Right renal pelvis (tissue), 4 donors: ENCODE data around the gene MARK3. TPM values are rescaled to one million over a fixed set of nuclear protein-coding genes. Genes with fewer than 3 reads are reported as not detected.

Experiments used
- DNase-seq, 4 donors: peaks; one replicate each; pipeline ENCODE4 v3.0.0-alpha.2; 2013; ENCODE audit warnings: low read depth in 4 of 4, low spot score in 3 of 4, missing footprints in 1 of 4
- polyA plus RNA-seq, 4 donors: library from polyadenylated mRNA; unstranded; fragments of 120-200 nt; gene quantifications; one replicate each; pipeline ENCODE4 v1.2.1, GENCODE V29; 2013; ENCODE audit not compliant: insufficient read length in 4 of 4

MARK3 gene
- polyA plus RNA-seq, 4 donors: 80.8 to 104 (median 84.7) TPM

DNA sequence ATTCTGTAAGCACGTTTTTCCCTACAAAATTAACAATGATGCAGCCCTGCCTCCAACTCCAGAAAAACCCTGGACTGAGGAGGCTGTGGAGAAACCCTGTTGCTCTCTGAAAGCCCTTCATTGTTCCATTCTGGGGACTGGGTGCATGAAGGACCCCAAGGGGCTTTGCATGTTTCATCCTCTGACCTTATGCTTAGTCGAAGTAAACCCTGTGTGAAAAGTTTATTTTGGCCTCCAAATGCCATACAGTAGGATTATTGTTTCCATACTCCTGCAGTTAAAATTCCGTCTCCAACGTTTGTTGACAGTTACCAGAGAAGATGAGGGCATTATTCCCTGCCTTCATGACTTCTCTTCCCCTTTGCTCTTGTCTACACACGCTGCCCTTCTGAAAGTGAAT lies 91.4 kb downstream of the MARK3 start:
- no peak for DNase-seq

DNA sequence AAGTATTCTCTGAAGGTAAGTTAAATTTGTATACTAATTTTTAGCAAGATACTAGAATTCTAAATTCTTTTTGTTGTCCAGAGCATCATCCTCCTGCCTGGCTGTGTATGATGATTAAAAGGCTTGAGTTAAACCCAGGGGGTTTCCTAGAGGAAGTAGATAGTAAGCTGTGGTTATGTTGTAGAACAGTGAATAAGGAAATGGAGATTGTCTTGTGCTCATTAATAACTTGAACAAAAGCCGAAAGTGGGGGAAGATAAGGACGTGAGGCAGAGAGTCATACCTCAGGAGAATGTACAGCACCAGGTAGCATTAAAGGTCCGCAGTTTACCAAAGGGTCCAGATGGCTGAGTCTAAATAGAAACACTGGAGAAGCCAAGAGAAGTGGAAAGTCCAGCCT lies 95.4 kb downstream of the MARK3 start:
- no peak for DNase-seq

GRCh38 chr14:103483600-103483999 lies 98.4 kb downstream of the MARK3 start:
- no peak for DNase-seq

- no peak for DNase-seq
These were observed 100.3 kb downstream of the MARK3 start for GRCh38 chr14:103485504-103485903.

DNA sequence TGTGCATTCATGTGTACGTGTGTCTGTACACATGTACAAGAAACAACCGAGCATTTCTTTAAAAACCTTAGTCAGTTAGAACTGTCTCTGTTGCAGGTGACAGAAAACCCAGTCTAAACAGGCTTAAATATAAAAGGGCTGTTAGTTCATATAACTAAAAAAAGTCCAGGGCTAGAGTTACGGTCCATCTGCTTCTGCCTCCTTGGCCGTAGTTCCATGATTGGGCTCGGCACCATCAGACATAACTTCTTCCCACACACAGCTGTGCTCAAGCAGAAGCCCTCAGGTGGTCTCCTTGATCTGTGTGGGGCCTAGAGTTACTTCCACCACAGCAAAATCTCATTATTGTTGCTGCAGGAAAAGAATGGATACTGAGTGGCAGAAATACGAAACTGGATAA lies 102.9 kb downstream of the MARK3 start:
- no peak for DNase-seq

DNA sequence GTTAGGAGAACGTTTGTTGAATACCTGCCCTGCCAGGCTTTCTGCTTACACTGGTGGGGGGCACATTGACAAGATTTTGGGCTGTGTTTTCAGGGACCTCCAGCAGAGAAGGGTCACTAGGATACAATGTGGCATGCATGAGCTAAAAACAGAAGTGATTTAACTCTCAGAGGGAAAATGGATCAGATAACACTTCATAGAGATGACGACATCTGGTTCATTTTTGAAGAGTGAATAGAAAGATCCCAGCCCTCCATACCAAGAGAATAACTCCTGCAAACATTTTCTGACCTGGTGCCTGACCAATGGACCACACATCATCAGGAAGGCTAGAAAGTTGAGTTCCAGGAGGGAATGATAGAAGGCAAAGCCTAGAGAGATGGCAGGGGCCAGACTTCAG lies 103.7 kb downstream of the MARK3 start:
- no peak for DNase-seq

DNA sequence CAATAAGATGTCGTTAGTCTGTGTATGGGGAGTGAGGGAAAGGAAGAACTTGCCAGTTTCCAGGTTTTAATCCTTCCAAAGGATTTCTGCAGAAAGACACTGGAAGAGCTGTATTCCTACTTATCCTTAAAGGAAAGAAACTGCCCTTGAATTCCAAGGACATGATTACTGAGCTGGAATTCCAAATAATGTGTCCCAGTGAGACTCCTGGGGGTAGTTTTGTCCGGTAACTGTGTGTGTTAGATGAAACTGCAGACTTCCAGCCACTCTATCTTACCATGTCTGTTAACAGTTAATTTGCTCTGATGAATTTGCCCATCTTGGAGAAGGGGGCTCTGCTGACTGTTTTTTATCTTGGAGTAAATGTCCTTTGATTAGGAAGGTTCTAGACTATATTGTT lies 104.4 kb downstream of the MARK3 start:
- no peak for DNase-seq

GRCh38 chr14:103491691-103492090 lies 106.5 kb downstream of the MARK3 start:
- DNase-seq: no peak

DNA sequence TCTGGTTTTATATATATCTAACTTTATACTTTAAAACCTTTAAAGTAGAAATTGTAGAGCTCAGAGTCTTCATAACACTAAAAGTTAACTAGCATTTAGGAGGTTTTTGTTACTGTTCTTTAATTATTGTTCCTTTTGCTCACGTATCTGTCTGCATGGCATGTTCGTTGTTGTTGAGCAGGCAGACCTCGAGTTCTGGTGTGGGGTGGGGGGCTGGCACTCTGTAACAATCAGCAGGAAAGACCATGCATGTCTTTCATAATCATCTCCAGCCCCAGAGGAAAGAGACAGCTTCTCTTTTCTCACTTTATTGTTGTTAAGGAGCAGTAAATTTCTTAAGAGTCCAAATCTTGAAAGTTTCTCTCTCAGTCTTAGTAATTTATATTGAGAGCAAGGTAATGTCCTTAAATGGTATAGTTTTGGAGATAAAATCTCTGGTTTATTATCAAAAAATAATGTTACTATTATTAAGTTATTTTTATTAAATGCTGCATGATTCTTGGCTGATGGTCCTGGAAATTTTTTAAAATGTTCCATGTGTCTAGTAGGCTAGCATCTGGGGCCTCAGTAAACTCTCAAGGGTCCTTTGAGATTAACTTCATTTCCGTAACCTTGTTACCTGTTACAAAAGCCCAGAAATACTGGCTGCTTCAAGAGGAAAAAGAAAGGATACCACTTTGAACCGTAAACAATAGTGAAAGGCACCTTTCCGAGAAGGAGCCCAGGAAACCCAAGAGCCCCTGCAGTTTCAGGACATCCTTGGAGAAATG lies 107.1 kb downstream of the MARK3 start:
- DNase-seq: no peak

GRCh38 chr14:103495854-103496253 lies 110.6 kb downstream of the MARK3 start:
- DNase-seq: no peak

- no peak for DNase-seq
These were observed 111.6 kb downstream of the MARK3 start for GRCh38 chr14:103496776-103497175.

- no peak for DNase-seq
These were observed 114.5 kb downstream of the MARK3 start for GRCh38 chr14:103499709-103500108.

DNA sequence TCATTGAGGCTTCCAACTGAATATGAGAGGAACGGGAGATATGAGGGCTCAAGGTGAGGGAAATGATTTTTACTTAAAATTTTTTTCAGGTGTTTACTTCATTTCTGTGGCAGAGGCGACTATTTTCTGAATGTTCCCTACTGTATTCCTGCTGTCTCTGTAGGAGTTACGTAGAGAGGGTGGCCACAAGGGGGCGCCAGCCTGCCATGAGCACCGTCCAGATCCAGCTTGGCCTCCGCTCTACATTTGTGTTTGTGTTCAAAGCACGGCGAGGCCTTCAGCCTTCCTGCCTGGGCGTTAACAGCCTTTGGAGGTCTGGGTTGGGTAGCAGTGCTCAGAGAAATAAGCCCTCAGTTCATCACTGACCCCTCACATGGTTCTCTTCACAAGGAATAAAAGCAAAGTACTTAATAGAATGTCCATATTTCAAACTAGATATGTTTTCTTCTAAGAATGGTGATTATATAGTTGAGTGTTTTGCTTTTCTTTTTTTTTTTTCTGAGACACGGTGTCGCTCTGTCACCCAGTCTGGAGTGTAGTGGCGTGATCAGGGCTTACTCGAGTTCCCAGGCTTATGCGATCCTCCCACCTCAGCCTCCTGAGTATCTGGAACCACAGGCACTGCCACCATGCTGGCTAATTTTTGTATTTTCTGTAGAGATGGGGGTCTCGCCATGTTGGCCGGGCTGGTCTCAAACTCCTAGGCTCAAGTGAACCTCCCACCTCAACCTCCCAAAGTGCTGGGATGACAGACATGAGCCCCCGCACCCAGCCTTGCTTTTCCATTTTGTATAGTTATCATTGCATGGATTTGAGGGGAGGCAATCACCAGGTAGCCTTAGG lies 115.2 kb downstream of the MARK3 start:
- DNase-seq: peak in 1 of 4 donors; percentile 66

DNA sequence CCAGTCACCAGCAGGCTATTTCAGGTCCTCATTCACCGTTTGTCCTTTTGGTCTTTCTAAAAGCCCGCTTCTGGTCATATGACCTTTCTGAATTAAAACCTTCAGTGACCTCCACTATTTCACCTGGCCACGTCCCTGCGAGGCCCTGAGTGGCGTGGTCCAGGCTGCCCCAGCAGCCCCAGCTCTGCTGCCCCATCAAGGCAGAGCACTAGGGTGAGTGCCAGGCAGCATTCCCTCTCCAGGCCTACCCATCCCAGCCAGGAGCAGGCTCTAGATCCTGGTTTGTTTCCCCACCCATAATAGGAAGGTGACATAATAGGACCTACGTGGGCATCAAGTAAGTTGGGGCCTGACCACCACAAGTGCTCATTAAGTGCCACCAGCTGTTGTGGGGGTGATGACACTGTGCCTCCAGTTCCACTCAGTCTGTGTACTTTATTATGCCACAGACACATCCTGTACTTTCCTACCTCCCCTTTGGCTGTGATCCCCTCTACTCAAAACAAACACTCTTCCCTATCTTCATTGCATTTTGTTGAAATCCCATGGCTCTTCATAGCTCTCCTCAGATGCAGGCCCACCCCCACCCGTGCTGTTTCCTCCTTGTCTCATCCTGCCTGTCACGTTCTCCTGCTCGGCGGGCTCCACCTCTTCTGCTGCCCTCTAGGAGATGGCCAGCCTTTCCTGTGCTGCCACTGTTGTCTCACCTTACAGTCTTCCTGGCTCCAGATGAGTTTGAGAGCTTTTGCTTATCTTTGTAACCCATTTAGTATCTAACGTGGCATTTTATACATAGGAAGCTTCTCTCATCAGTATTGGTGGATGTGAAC lies 116.0 kb downstream of the MARK3 start:
- DNase-seq: no peak

DNA sequence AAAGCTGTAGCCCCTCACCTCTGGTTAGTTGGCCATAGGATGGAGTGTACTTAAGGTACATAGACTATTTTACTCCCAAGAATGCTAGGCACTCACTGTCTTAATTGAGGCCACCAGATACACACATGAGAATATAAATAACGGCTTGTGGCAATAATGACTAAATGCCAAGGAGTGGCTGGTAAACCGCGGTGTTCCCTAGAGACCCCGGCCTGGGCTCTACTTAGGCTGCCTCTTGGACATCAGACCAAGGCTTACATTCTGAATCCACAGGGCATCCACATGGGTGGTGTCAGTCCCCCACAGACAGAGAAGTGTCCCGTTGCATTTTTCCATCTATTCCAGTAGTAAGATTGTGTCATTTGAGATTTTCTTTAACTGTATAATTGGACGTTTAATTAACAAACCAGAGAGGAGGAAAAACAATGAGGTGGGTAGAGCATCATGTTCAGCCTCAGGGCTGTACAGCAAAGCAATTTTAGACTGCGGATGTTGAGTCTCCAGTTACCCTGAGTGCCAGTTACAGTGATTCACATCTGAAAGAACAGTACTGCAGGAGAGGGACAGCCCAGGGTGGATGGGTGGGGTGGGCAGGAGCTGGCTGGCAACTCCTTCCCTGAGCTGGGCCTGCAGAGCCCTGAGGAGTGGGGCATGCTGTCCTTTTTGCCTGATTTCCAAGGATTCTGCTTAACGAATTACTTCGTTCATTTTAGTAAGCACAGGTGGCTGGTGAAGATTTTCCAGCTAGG lies 116.9 kb downstream of the MARK3 start:
- no peak for DNase-seq

DNA sequence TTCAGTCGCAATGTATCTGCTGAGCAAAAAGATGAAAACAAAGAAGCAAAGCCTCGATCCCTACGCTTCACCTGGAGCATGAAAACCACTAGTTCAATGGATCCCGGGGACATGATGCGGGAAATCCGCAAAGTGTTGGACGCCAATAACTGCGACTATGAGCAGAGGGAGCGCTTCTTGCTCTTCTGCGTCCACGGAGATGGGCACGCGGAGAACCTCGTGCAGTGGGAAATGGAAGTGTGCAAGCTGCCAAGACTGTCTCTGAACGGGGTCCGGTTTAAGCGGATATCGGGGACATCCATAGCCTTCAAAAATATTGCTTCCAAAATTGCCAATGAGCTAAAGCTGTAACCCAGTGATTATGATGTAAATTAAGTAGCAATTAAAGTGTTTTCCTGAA lies 117.7 kb downstream of the MARK3 start:
- DNase-seq: no peak

DNA sequence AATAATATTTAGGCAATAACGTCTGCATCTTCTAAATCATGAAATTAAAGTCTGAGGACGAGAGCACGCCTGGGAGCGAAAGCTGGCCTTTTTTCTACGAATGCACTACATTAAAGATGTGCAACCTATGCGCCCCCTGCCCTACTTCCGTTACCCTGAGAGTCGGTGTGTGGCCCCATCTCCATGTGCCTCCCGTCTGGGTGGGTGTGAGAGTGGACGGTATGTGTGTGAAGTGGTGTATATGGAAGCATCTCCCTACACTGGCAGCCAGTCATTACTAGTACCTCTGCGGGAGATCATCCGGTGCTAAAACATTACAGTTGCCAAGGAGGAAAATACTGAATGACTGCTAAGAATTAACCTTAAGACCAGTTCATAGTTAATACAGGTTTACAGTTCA lies 118.1 kb downstream of the MARK3 start:
- DNase-seq: no peak

DNA sequence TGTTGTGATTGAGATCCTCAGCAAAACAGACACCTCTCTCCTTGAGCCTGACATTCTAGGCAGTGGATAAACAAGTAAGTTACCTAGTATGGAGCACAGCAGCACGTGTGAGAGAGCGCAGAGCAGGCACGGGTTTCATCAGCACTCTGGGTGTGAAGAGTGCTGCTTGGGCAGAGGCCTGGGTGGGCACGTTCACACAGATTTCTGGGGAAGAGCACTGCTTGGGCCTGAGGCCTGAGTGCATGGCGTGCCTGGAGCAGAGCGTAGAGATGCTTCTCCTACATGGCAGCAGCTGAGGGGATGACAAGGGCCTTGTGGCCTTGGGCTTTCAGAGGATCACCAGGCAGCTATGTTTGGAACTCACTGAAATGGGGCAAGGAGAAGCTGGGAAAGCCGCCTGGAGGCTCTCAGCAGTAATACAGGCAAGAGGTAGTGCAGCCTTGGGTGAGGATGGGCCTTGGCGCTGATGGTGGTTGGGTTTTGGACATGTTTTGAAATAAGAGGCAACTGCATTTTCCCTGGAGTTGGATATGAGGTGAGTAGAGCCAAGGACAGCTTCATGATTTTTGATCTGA lies 119.9 kb downstream of the MARK3 start:
- no peak for DNase-seq

DNA sequence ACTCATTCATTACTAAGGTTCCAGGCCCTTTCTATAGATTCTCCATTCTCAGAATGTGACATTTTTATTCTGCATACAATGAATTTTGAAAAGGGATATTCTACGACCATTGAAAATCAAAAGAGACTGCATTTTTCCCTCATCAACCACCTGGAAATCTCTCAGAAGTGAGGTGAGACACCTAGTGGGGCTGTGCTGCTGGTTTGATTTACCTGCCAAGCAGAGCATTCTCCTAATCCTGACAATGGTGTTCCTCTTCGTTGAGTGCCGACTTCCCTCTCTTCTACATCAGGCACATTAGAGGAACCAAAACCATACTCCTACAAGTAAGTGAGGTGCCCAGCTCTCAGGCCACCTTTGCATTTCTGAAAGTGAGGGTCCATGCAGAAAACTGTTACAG lies 122.5 kb downstream of the MARK3 start:
- no peak for DNase-seq
